GM12892 (cell line): ENCODE results near the gene LNX1.

Experiments
- POLR2A ChIP-seq: IDR thresholded peaks from 2 replicates; pipeline ENCODE4 v1.6.1; 2011; ENCODE audit warnings: low read depth, low read length, control low read depth
- POLR2AphosphoS5 ChIP-seq: IDR thresholded peaks from 2 replicates; pipeline ENCODE4 v1.6.1; 2011; ENCODE audit warnings: low read depth, low read length, control low read depth

GRCh38 chr4:53455766-53456165, 135.5 kb downstream of the LNX1 start:
- TF ChIP-seq POLR2A (no peak), POLR2AphosphoS5 (no peak)
